Keratinocyte (primary cell): ENCODE results near the gene TAF1C. TPM values are rescaled to one million over a fixed set of nuclear protein-coding genes. Genes with fewer than 3 reads are reported as not detected.

Experiments used
- DNase-seq: peaks from one replicate; pipeline ENCODE4 v3.0.0-alpha.2; 2011; ENCODE audit warnings: low read depth, missing footprints, low spot score
- FAIRE-seq: peaks from 2 replicates; lab custom pipeline; 2011; peaks lifted over from hg19 to GRCh38; lab: Jason Lieb, UNC
- H2AFZ ChIP-seq: 2 replicates; pipeline ENCODE4 v1.6.0; 2012; ENCODE audit warnings: low read length, control low read depth, inconsistent platforms; ENCODE audit not compliant: control insufficient read depth
- H3K27ac ChIP-seq: 2 replicates; pipeline ENCODE4 v1.5.1; 2011; ENCODE audit warnings: low read length; ENCODE audit not compliant: control insufficient read depth, insufficient read depth
- H3K27me3 ChIP-seq: 3 replicates; pipeline ENCODE4 v1.6.0; 2011; ENCODE audit warnings: low read length; ENCODE audit not compliant: control insufficient read depth, insufficient read depth; ENCODE audit errors: extremely low read depth
- H3K36me3 ChIP-seq, 2 experiments: 2 replicates in 1 of 2; 3 replicates in 1 of 2; pipeline ENCODE4 v1.5.1; 2011; ENCODE audit warnings: low read length in 2 of 2, mild to moderate bottlenecking in 1 of 2; ENCODE audit not compliant: control insufficient read depth in 2 of 2, insufficient read depth in 2 of 2; ENCODE audit errors: extremely low read depth in 1 of 2
- H3K4me1 ChIP-seq: 3 replicates; pipeline ENCODE4 v1.5.1; 2011; ENCODE audit warnings: low read length; ENCODE audit not compliant: control insufficient read depth, insufficient read depth; ENCODE audit errors: extremely low read depth
- H3K4me2 ChIP-seq: 3 replicates; pipeline ENCODE4 v1.6.0; 2011; ENCODE audit warnings: low read depth, low read length; ENCODE audit not compliant: control insufficient read depth, insufficient read depth; ENCODE audit errors: extremely low read depth
- H3K4me3 ChIP-seq, 3 experiments: fragments of 200-600 bp in 1 of 3; sonication (generic) in 1 of 3; 2 replicates in 2 of 3; 3 replicates in 1 of 3; pipeline ENCODE4 v1.5.1; 2011 to 2016; ENCODE audit warnings: low read length in 3 of 3, mild to moderate bottlenecking in 3 of 3, control low read depth in 2 of 3, inconsistent platforms in 1 of 3, low read depth in 1 of 3, mixed read lengths in 1 of 3, mixed run types in 1 of 3, moderate library complexity in 1 of 3; ENCODE audit not compliant: control insufficient read depth in 2 of 3, insufficient read depth in 2 of 3; ENCODE audit errors: extremely low read depth in 1 of 3
- H3K79me2 ChIP-seq: 2 replicates; pipeline ENCODE4 v1.6.0; 2012; ENCODE audit warnings: low read length; ENCODE audit not compliant: control insufficient read depth, insufficient read depth
- H3K9ac ChIP-seq: 3 replicates; pipeline ENCODE4 v1.6.0; 2011; ENCODE audit warnings: low read length; ENCODE audit not compliant: control insufficient read depth, insufficient read depth; ENCODE audit errors: extremely low read depth
- H3K9me1 ChIP-seq: 3 replicates; pipeline ENCODE4 v1.6.0; 2011; ENCODE audit warnings: low read length; ENCODE audit not compliant: control insufficient read depth, insufficient read depth; ENCODE audit errors: extremely low read depth
- H3K9me3 ChIP-seq: 2 replicates; pipeline ENCODE4 v1.5.1; 2012; ENCODE audit warnings: low read depth, low read length; ENCODE audit not compliant: control insufficient read depth
- H4K20me1 ChIP-seq: 3 replicates; pipeline ENCODE4 v1.6.0; 2011; ENCODE audit warnings: low read length; ENCODE audit not compliant: control insufficient read depth, insufficient read depth; ENCODE audit errors: extremely low read depth
- EZH2 ChIP-seq: IDR thresholded peaks from one replicate; pipeline ENCODE4 v1.6.1; 2012; ENCODE audit warnings: inconsistent platforms, mild to moderate bottlenecking, low read length, moderate library complexity
- dilution Hi-C: fragments of 300-500 bp; cut with MboI; formaldehyde crosslinking; loops from one replicate; pipeline ENCODE4 v1.7.0; 2020; ENCODE audit warnings: low sequenced_read_pairs; ENCODE audit not compliant: extremely low pct_ligation_motif_present
- polyA plus RNA-seq, 5 experiments: library from polyadenylated mRNA; depleted of rRNA in 3 of 5; stranded (reverse) in 3 of 5; stranded (forward) in 1 of 5; unstranded in 1 of 5; fragments of >200 nt; gene quantifications; 1 replicate in 1 of 5; 2 replicates in 3 of 5; 3 replicates in 1 of 5; pipeline versions ENCODE4 v1.2.1 to v1.2.3, GENCODE V29; 2011 to 2012; ENCODE audit warnings: missing spikeins in 2 of 5, low read depth in 1 of 5, low replicate concordance in 1 of 5
- TF ChIP-seq, protein P1 (sequence below), 3 experiments: IDR thresholded peaks in 1 of 3; conservative IDR thresholded peaks in 1 of 3; optimal IDR thresholded peaks in 1 of 3; 2 replicates in 2 of 3; 3 replicates in 1 of 3; pipeline versions ENCODE3 to v1.5.1; 2011; ENCODE audit warnings: low read length in 3 of 3, mild to moderate bottlenecking in 3 of 3, moderate library complexity in 2 of 3, control low read depth in 1 of 3, inconsistent platforms in 1 of 3; ENCODE audit not compliant: insufficient read depth in 2 of 3; ENCODE audit errors: extremely low read depth in 1 of 3

Gene TAF1C
- polyA plus RNA-seq, 1 donor (not counting 4 experiments of a cell fraction or from before 2014, with no cell fraction given), result 6.5 TPM

DNA sequence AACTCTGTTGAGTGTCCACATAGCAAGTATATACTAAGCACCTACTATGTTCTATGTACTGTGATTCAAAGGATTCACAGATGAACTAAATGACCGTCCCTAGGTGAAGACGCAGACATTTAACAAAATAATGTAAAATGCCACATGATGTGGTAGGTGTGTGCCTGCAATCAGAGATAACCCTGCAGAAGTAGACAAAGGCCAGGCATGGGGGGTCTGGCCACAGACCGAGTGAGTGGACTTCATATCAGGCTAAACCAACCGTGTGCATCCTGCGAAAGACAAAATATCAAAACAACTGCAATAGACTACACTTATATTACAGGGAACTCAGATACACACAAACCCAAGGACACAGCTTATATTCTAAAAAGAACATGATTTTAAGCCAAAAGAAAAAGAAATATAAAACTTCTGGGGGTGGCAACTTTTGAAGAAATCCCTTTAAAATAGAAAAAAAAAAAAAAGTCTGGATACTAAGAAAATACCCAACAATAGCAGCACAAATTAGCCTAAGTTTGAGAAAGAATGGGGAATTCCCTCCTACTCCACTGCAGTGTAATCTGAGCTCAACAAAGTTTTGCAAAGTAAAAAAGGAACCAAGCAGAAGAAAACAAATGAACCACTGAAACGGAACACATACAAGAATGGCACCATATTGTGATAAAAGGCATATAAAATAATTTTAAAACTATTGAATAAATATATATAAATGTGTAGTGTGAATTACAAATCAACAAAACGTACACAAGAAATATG, 54.2 kb downstream of the TAF1C start:
- Histone ChIP-seq H3K9me1 (no peaks in the 10 kb centered on the region), H2AFZ (no peak overlapping the region), H3K27me3 (no peaks in the 10 kb centered on the region), H4K20me1 (no peaks in the 10 kb centered on the region), H3K9me3 (no peaks in the 10 kb centered on the region), H3K4me3 (no peak overlapping the region), H3K36me3 (peaks cover 0 to 5% of the 10 kb centered on the region in 2 experiments), H3K4me2 (no peak overlapping the region), H3K27ac (no peak overlapping the region), H3K9ac (no peak overlapping the region), H3K4me1 (no peaks in the 10 kb centered on the region), H3K79me2 (no peaks in the 10 kb centered on the region)
- dilution Hi-C loops, result no loop called here
- FAIRE-seq (no peak), DNase-seq (no peak)
- TF ChIP-seq, protein P1, sequence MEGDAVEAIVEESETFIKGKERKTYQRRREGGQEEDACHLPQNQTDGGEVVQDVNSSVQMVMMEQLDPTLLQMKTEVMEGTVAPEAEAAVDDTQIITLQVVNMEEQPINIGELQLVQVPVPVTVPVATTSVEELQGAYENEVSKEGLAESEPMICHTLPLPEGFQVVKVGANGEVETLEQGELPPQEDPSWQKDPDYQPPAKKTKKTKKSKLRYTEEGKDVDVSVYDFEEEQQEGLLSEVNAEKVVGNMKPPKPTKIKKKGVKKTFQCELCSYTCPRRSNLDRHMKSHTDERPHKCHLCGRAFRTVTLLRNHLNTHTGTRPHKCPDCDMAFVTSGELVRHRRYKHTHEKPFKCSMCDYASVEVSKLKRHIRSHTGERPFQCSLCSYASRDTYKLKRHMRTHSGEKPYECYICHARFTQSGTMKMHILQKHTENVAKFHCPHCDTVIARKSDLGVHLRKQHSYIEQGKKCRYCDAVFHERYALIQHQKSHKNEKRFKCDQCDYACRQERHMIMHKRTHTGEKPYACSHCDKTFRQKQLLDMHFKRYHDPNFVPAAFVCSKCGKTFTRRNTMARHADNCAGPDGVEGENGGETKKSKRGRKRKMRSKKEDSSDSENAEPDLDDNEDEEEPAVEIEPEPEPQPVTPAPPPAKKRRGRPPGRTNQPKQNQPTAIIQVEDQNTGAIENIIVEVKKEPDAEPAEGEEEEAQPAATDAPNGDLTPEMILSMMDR (optimal IDR thresholded peaks at IDR 0.05 in 1 of 3, IDR thresholded peaks at IDR 0.05 in 1 of 3, conservative IDR thresholded peaks at IDR 0.05 in 1 of 3; ENCODE audit: extremely low read depth in 1 of 3, insufficient read depth in 2 of 3, low read length in 3 of 3), result no peak
- TF ChIP-seq EZH2, result no peak

- dilution Hi-C loops, result no loop called here
- no peak overlapping the region for H3K27ac ChIP-seq
- DNase-seq, result no peak
- no peak overlapping the region for H3K9ac ChIP-seq
- H3K9me1 ChIP-seq, result no peaks in the 10 kb centered on the region
- no peak overlapping the region for H3K4me3 ChIP-seq
- TF ChIP-seq, protein P1 (optimal IDR thresholded peaks at IDR 0.05 in 1 of 3, IDR thresholded peaks at IDR 0.05 in 1 of 3, conservative IDR thresholded peaks at IDR 0.05 in 1 of 3; ENCODE audit: extremely low read depth in 1 of 3, insufficient read depth in 2 of 3, low read length in 3 of 3), result no peak
- no peak for TF ChIP-seq EZH2
- no peak overlapping the region for H2AFZ ChIP-seq
- no peaks in the 10 kb centered on the region for H3K27me3 ChIP-seq
- H3K9me3 ChIP-seq, result no peaks in the 10 kb centered on the region
- FAIRE-seq, result no peak
- no peaks in the 10 kb centered on the region for H3K4me1 ChIP-seq
- no peaks in the 10 kb centered on the region for H3K79me2 ChIP-seq
- no peaks in the 10 kb centered on the region for H4K20me1 ChIP-seq
- no peak overlapping the region for H3K4me2 ChIP-seq
- H3K36me3 ChIP-seq, result peaks cover under 1 to 5% of the 10 kb centered on the region in 2 experiments
Measured at GRCh38 chr16:84131117-84131516, 55.7 kb downstream of the TAF1C start.

Other genes starting within 250 kb of the TAF1C start
- gene OSGIN1, start 233.8 kb downstream of the TAF1C start, polyA plus RNA-seq, result 2.1 to 2.3 TPM (median 2.2 TPM) in 3 replicates
- gene NECAB2, start 218.8 kb downstream of the TAF1C start, polyA plus RNA-seq, result 0.13 TPM in 1 of 3 replicates, not detected in the others
- gene SLC38A8, start 144.3 kb downstream of the TAF1C start, polyA plus RNA-seq, result not detected in 3 replicates
- gene MBTPS1, start 70.1 kb downstream of the TAF1C start, polyA plus RNA-seq, result 47.5 to 56.0 TPM (median 52.5 TPM) in 3 replicates
- gene HSDL1, start 41.9 kb downstream of the TAF1C start, polyA plus RNA-seq, result 13.3 to 18.1 TPM (median 14.9 TPM) in 3 replicates
- gene DNAAF1, start 41.7 kb downstream of the TAF1C start, polyA plus RNA-seq, result 0.01 TPM in 1 of 3 replicates, not detected in the others
- gene ADAD2, start 4.1 kb upstream of the TAF1C start, polyA plus RNA-seq, result not detected in 3 replicates
- not detected in 3 replicates for gene KCNG4, start 53.0 kb upstream of the TAF1C start, polyA plus RNA-seq
- gene WFDC1, start 107.8 kb upstream of the TAF1C start, polyA plus RNA-seq, result not detected in 3 replicates
- gene ATP2C2, start 181.5 kb upstream of the TAF1C start, polyA plus RNA-seq, result 0.96 to 1.3 TPM (median 1.3 TPM) in 3 replicates